Mesenchymal stem cell (in vitro differentiated cells and primary cell): ENCODE results near the gene DPEP2NB.
"Not testable (repeated sequence)": the region's sequence is repeated elsewhere in the genome, so short reads cannot be mapped to it uniquely, and the experiment has no call there.

Experiments used
- DNase-seq: peaks from one replicate; pipeline ENCODE4 v3.0.0-alpha.2; 2013
- H2AFZ ChIP-seq: one replicate; pipeline ENCODE4 v1.6.1; 2013; ENCODE audit warnings: low read depth, mild to moderate bottlenecking, control low read depth, inconsistent platforms, low read length, moderate library complexity
- H2AK5ac ChIP-seq: 2 replicates; pipeline ENCODE4 v1.6.1; 2013; ENCODE audit warnings: low read length, moderate library complexity, mild to moderate bottlenecking, inconsistent platforms; ENCODE audit not compliant: severe bottlenecking
- H2BK120ac ChIP-seq: one replicate; pipeline ENCODE4 v1.6.1; 2013; ENCODE audit warnings: low read depth, mild to moderate bottlenecking, inconsistent platforms, low read length, moderate library complexity
- H2BK12ac ChIP-seq, 2 experiments: one replicate each; pipeline ENCODE4 v1.6.1; 2013; ENCODE audit warnings: inconsistent platforms in 2 of 2, low read length in 2 of 2, mild to moderate bottlenecking in 2 of 2, moderate library complexity in 2 of 2, control low read depth in 1 of 2
- H2BK15ac ChIP-seq: one replicate; pipeline ENCODE4 v1.6.1; 2013; ENCODE audit warnings: mild to moderate bottlenecking, low read depth, inconsistent platforms; ENCODE audit not compliant: poor library complexity, severe bottlenecking
- H2BK5ac ChIP-seq: 2 replicates; pipeline ENCODE4 v1.6.1; 2013; ENCODE audit warnings: low read depth, mild to moderate bottlenecking, low read length, control low read depth, inconsistent platforms; ENCODE audit not compliant: poor library complexity, severe bottlenecking
- H3K14ac ChIP-seq, 2 experiments: one replicate each; pipeline ENCODE4 v1.6.1; 2013; ENCODE audit warnings: inconsistent platforms in 2 of 2, low read length in 2 of 2, control low read depth in 1 of 2, mild to moderate bottlenecking in 1 of 2, moderate library complexity in 1 of 2
- H3K18ac ChIP-seq, 2 experiments: one replicate each; pipeline ENCODE4 v1.6.1; 2013; ENCODE audit warnings: inconsistent platforms in 2 of 2, low read length in 2 of 2, control low read depth in 1 of 2, low read depth in 1 of 2, mild to moderate bottlenecking in 1 of 2
- H3K23ac ChIP-seq, 2 experiments: one replicate each; pipeline ENCODE4 v1.6.1; 2013; ENCODE audit warnings: inconsistent platforms in 2 of 2, low read length in 2 of 2, mild to moderate bottlenecking in 2 of 2, moderate library complexity in 2 of 2, control low read depth in 1 of 2
- H3K27ac ChIP-seq: 2 replicates; pipeline ENCODE4 v1.5.1; 2013; ENCODE audit warnings: mild to moderate bottlenecking, moderate library complexity, low read length, control low read depth, inconsistent platforms; ENCODE audit not compliant: poor library complexity, severe bottlenecking
- H3K27me3 ChIP-seq, 2 experiments: 2 replicates each; pipeline versions ENCODE4 v1.6.1 to v1.7.0; 2013; ENCODE audit warnings: low read length in 2 of 2, mild to moderate bottlenecking in 2 of 2, moderate library complexity in 2 of 2, control low read depth in 1 of 2, inconsistent platforms in 1 of 2; ENCODE audit not compliant: control insufficient read depth in 1 of 2, insufficient read depth in 1 of 2
- H3K36me3 ChIP-seq, 2 experiments: 2 replicates each; pipeline versions ENCODE4 v1.6.1 to v1.7.0; 2013; ENCODE audit warnings: low read length in 2 of 2, control low read depth in 1 of 2, inconsistent platforms in 1 of 2, low read depth in 1 of 2, mild to moderate bottlenecking in 1 of 2; ENCODE audit not compliant: insufficient read depth in 2 of 2, control insufficient read depth in 1 of 2
- H3K4ac ChIP-seq, 2 experiments: one replicate each; pipeline ENCODE4 v1.6.1; 2013; ENCODE audit warnings: inconsistent platforms in 2 of 2, low read length in 2 of 2, mild to moderate bottlenecking in 2 of 2, moderate library complexity in 2 of 2, control low read depth in 1 of 2, low read depth in 1 of 2
- H3K4me1 ChIP-seq: 2 replicates; pipeline ENCODE4 v1.6.1; 2013; ENCODE audit warnings: low read depth, low read length, control low read depth; ENCODE audit not compliant: control insufficient read depth, insufficient read depth
- H3K4me2 ChIP-seq: 2 replicates; pipeline ENCODE4 v1.6.1; 2013; ENCODE audit warnings: low read length, mild to moderate bottlenecking, inconsistent platforms; ENCODE audit not compliant: poor library complexity, severe bottlenecking
- H3K4me3 ChIP-seq, 2 experiments: 2 replicates each; pipeline versions ENCODE4 v1.5.1 to v1.7.0; 2013; ENCODE audit warnings: low read length in 2 of 2, mild to moderate bottlenecking in 2 of 2, control low read depth in 1 of 2, low read depth in 1 of 2; ENCODE audit not compliant: insufficient read depth in 1 of 2
- H3K79me1 ChIP-seq: replicated peaks from 2 replicates; pipeline ENCODE4 v1.6.1; 2013; ENCODE audit warnings: mild to moderate bottlenecking, control low read depth, low read length, inconsistent platforms; ENCODE audit not compliant: poor library complexity, severe bottlenecking
- H3K9ac ChIP-seq: 2 replicates; pipeline ENCODE4 v1.7.0; 2013; ENCODE audit warnings: mild to moderate bottlenecking, low read length, moderate library complexity
- H3K9me3 ChIP-seq: 2 replicates; pipeline ENCODE4 v1.7.0; 2013; ENCODE audit warnings: mild to moderate bottlenecking, low read length; ENCODE audit not compliant: control insufficient read depth
- H4K8ac ChIP-seq: one replicate; pipeline ENCODE4 v1.6.1; 2013; ENCODE audit warnings: inconsistent platforms, mild to moderate bottlenecking, low read length, moderate library complexity
- H4K91ac ChIP-seq: one replicate; pipeline ENCODE4 v1.6.1; 2013; ENCODE audit warnings: mild to moderate bottlenecking, low read length, inconsistent platforms
- WGBS: methylation state at CpG from one replicate; pipeline ENCODE4 v1.1.7; 2013; ENCODE audit warnings: mixed read lengths; 5-methylcytosine and 5-hydroxymethylcytosine counted together

Gene DPEP2NB

DNA sequence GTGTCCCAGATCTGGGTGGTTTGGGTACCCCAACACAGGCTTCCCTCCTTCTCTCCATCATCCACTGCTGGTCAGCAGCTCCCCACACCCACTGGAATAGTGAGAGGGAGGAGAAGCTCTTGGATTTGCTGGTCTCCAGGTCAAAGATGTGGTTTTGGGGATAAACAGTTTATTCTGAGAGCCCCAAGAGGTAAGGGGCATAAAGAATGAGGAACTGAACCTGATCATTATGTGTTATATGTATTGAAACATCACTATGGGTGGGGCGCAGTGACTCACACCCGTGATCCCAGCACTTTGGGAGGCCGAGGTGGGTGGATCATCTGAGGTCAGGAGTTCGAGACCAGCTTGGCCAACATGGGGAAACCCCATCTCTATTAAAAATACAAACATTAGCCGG is 20.3 kb downstream of the DPEP2NB start:
- H4K91ac ChIP-seq, result no peak overlapping the region
- no peak overlapping the region for H3K27ac ChIP-seq
- peaks cover 7% of the 10 kb centered on the region for H3K4me1 ChIP-seq
- H3K23ac ChIP-seq, result no peak overlapping the region
- no peak overlapping the region for H2AFZ ChIP-seq
- no peaks in the 10 kb centered on the region for H3K9me3 ChIP-seq
- H3K14ac ChIP-seq, result no peak overlapping the region
- H3K27me3 ChIP-seq, result peaks cover 4 to 9% of the 10 kb centered on the region in 2 experiments
- H3K18ac ChIP-seq, result no peak overlapping the region
- H4K8ac ChIP-seq, result no peak overlapping the region
- H2BK5ac ChIP-seq, result no peak overlapping the region
- no peak overlapping the region for H2BK120ac ChIP-seq
- no peak overlapping the region for H3K4me3 ChIP-seq
- no peak overlapping the region for H2BK15ac ChIP-seq
- DNase-seq, result no peak
- H3K4me2 ChIP-seq, result no peak overlapping the region
- no peaks in the 10 kb centered on the region for H3K36me3 ChIP-seq
- H2BK12ac ChIP-seq, result no peak overlapping the region
- 80% methylated on average over 5 of the region's 5 CpGs for WGBS
- no peaks in the 10 kb centered on the region for H3K79me1 ChIP-seq
- H3K9ac ChIP-seq, result no peak overlapping the region
- H3K4ac ChIP-seq, result no peak overlapping the region
- no peak overlapping the region for H2AK5ac ChIP-seq

DNA sequence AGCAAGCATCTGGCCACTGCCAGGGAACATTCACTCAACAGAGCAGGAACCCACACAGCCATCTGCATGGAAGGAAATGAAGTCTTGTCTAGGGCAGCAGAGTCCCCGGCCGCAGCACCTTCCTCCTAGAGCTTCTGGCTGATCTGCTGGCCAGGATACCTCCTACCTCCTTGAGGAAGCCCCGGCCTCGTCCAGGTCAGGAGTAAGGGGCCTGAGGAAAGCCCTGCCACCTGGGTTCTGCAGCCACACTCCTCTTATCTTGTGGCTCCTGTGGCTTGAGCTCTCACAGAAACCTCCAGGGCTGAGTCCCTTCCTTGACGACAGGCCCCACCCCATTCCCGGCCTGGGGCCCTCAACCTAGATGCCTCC is 21.7 kb downstream of the DPEP2NB start:
- not testable (repeated sequence) for H2BK120ac ChIP-seq, H3K4ac ChIP-seq, H2AK5ac ChIP-seq, H2AFZ ChIP-seq, H3K14ac ChIP-seq, H3K36me3 ChIP-seq, H3K27ac ChIP-seq, H3K23ac ChIP-seq, H3K9ac ChIP-seq, H3K79me1 ChIP-seq, H3K18ac ChIP-seq, H2BK12ac ChIP-seq, H3K4me2 ChIP-seq, H2BK15ac ChIP-seq, H2BK5ac ChIP-seq, H3K4me3 ChIP-seq, H3K9me3 ChIP-seq, DNase-seq, H4K8ac ChIP-seq, H3K4me1 ChIP-seq, H4K91ac ChIP-seq
- WGBS, result no CpG with 5 or more reads among the region's 6 CpGs
- H3K27me3 ChIP-seq, result peaks cover 0 to 16% of the 10 kb centered on the region in 2 experiments

DNA sequence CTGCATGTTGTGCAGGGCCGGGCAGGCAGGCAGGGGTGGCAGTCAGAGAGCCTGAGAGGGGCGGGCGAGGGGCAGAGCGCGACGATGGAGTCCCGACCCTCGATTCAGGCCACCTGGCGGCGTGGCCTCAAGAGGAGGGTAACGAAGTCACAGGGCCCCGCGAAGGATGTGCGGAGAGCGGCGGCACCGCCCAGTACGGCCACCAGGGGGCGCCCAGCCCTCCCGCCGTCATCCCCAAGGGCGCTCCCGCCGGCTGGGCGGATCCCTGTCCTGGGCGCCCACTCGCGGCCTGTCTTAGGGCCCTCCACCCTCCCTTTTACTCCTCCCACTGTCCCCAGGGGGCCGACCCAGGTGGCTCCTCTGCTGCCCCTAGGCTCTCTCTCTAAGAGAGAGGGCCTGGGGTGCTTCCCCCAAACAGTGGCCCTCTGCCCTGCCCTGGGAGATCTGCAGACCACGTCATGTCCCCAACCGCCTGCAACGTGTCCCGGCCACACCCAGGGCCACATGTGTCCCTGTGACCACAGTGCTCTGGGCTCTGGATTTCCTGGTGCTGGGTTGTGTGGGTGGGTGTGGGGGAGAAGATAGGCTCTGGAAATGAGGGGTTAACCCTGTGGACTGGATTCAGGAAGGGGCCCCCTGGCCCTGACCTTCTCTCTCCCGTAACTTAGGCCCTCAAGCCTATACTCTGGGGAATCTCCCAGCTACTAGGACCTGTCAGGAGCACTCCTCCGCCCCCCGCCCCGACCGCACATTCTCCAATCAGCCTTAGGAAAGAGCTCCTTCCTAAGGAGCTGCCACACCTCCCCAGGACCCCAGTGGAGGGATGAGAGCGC is 22.3 kb downstream of the DPEP2NB start:
- no peaks in the 10 kb centered on the region for H3K36me3 ChIP-seq
- H3K27me3 ChIP-seq, result peaks cover 0 to 16% of the 10 kb centered on the region in 2 experiments
- no peak overlapping the region for H2BK5ac ChIP-seq
- no peak overlapping the region for H2AK5ac ChIP-seq
- peak overlapping the region; percentile 32 for H3K4me2 ChIP-seq
- H3K18ac ChIP-seq, result peak overlapping the region; percentile 8 to 25
- H3K23ac ChIP-seq, result no peak overlapping the region
- H3K14ac ChIP-seq, result no peak overlapping the region
- H2BK120ac ChIP-seq, result no peak overlapping the region
- peak overlapping the region in 1 of 2 experiments; percentile 40 for H2BK12ac ChIP-seq
- no peak overlapping the region for H3K27ac ChIP-seq
- H3K4me3 ChIP-seq, result peak overlapping the region in 1 of 2 experiments; percentile 67
- peak overlapping the region; percentile 66 for H2BK15ac ChIP-seq
- DNase-seq, result peak; percentile 66
- no peaks in the 10 kb centered on the region for H3K79me1 ChIP-seq
- H4K8ac ChIP-seq, result peak overlapping the region; percentile 96
- peak overlapping the region; percentile 76 for H4K91ac ChIP-seq
- peak overlapping the region; percentile 81 for H3K9ac ChIP-seq
- peak overlapping the region in 1 of 2 experiments; percentile 42 for H3K4ac ChIP-seq
- H3K4me1 ChIP-seq, result peaks cover 7% of the 10 kb centered on the region
- no peak overlapping the region for H2AFZ ChIP-seq
- no peaks in the 10 kb centered on the region for H3K9me3 ChIP-seq
- 26% methylated on average over 28 of the region's 39 CpGs for WGBS

DNA sequence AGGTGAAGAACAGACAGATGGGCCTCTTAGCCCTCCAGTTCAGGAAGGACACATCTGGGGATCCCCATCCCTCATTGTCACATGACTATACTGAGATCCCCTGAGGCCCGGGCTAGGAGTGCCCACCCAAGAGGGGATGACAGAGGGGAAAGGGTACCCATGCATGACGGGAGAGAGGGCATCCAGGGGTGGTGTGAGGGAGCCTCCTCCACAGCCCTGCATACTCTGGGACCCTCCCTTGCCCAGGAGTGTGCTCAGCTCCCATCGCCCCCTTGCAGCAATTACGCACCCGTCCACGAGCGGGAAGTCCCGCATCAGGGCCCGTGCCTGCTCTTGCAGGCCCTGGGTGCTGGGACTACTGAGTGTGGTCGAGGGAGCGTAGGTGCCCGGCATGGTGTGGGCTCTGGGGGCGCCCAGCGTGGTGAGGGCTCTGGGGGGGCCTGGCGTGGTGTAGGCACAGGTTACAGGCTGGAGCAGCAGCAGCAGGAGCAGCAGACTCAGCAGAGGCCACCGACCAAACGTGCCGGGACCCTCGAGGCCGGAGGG is 23.0 kb downstream of the DPEP2NB start:
- Histone ChIP-seq H3K23ac (no peak overlapping the region), H3K9me3 (no peaks in the 10 kb centered on the region), H3K36me3 (no peaks in the 10 kb centered on the region), H4K8ac (no peak overlapping the region), H3K14ac (no peak overlapping the region), H2BK12ac (no peak overlapping the region), H3K27me3 (peaks cover 0 to 16% of the 10 kb centered on the region in 2 experiments), H3K4ac (peak overlapping the region in 1 of 2 experiments; percentile 29), H3K18ac (no peak overlapping the region), H3K79me1 (no peaks in the 10 kb centered on the region), H2BK15ac (peak overlapping the region; percentile 60), H3K4me3 (no peak overlapping the region), H3K27ac (no peak overlapping the region), H3K4me2 (no peak overlapping the region), H4K91ac (peak overlapping the region; percentile 52), H3K4me1 (peaks cover 7% of the 10 kb centered on the region), H2AFZ (no peak overlapping the region), H2BK5ac (no peak overlapping the region), H3K9ac (peak overlapping the region; percentile 81), H2BK120ac (no peak overlapping the region), H2AK5ac (no peak overlapping the region)
- 78% methylated on average over 20 of the region's 20 CpGs for WGBS
- no peak for DNase-seq
